Gastrocnemius medialis (tissue), 4 donors: Measurements from ENCODE around the gene ITIH5. TPM values are rescaled to one million over a fixed set of nuclear protein-coding genes. Genes with fewer than 3 reads are reported as not detected.
A peak's percentile ranks its signal among the peaks of the same experiment; 100 is the strongest.
"Not testable (repeated sequence)": the region's sequence is repeated elsewhere in the genome, so short reads cannot be mapped to it uniquely, and the experiment has no call there.

Experiments
- ATAC-seq, 2 donors: fragments of 150-250 bp; one replicate each; pipeline ENCODE4 v1.9.1; 2016
- DNase-seq, 2 donors: peaks; one replicate each; pipeline ENCODE4 v3.0.0-alpha.2; 2019
- H3K27ac ChIP-seq, 4 donors: fragments of 200-600 bp; sonication (generic); 1 replicate in 1 of 4; 2 replicates in 3 of 4; pipeline ENCODE4 v1.5.1; 2016 to 2018; ENCODE audit warnings: mild to moderate bottlenecking in 2 of 4, moderate library complexity in 1 of 4
- H3K27me3 ChIP-seq, 3 donors: fragments of 200-600 bp; sonication (generic) in 2 of 3; 1 replicate in 1 of 3; 2 replicates in 2 of 3; pipeline versions ENCODE4 v1.5.1 to v1.6.0; 2016 to 2019; ENCODE audit warnings: mild to moderate bottlenecking in 1 of 3, moderate library complexity in 1 of 3
- H3K36me3 ChIP-seq, 2 donors: fragments of 200-600 bp; sonication (generic) in 1 of 2; one replicate each; pipeline ENCODE4 v1.5.1; 2017 to 2018
- H3K4me1 ChIP-seq, 2 donors: fragments of 200-600 bp; sonication (generic) in 1 of 2; one replicate each; pipeline ENCODE4 v1.5.1; 2016 to 2017; ENCODE audit warnings: mild to moderate bottlenecking in 2 of 2
- H3K4me3 ChIP-seq, 4 donors: fragments of 200-600 bp; sonication (generic) in 3 of 4; 1 replicate in 1 of 4; 2 replicates in 3 of 4; pipeline ENCODE4 v1.5.1; 2016 to 2019; ENCODE audit warnings: mild to moderate bottlenecking in 2 of 4
- H3K9me3 ChIP-seq, 3 donors: fragments of 200-600 bp; sonication (generic) in 2 of 3; 1 replicate in 1 of 3; 2 replicates in 2 of 3; pipeline ENCODE4 v1.5.1; 2016 to 2019
- POLR2A ChIP-seq, 2 donors: fragments of 450-650 bp; IDR thresholded peaks; one replicate each; pipeline ENCODE4 v1.6.1; 2017; ENCODE audit warnings: antibody characterized with exemption in 2 of 2, mild to moderate bottlenecking in 2 of 2, moderate library complexity in 2 of 2
- in situ Hi-C, 4 donors: fragments of 200-750 bp; cut with MboI; loops; one replicate each; pipeline versions ENCODE4 v1.15.0 to v1.8.0; 2017; ENCODE audit warnings: low sequenced_read_pairs in 4 of 4
- intact Hi-C: fragments of 100-400 bp; cut with DNase I; formaldehyde crosslinking; loops from one replicate; pipeline ENCODE4 v1.15.1; 2023; ENCODE audit warnings: low total_unique reads
- total RNA-seq, 4 donors: library from RNA; depleted of rRNA; stranded (reverse); fragments of >200 nt; gene quantifications; one replicate each; pipeline versions ENCODE4 v1.1.0 to v1.2.3, GENCODE V29; 2016
- TF ChIP-seq, protein P1 (sequence below), 5 experiments: fragments of 450-650 bp in 3 of 5; fragments of 200-600 bp in 2 of 5; sonication (generic) in 2 of 5; IDR thresholded peaks in 4 of 5; conservative IDR thresholded peaks in 1 of 5; 1 replicate in 4 of 5; 2 replicates in 1 of 5; pipeline ENCODE4 v1.5.1; 2016 to 2019; ENCODE audit warnings: antibody characterized with exemption in 5 of 5, mild to moderate bottlenecking in 3 of 5, moderate library complexity in 3 of 5

ITIH5 gene
- 10 to 100 TPM in 1 of 4 donors, 1 to 10 TPM in 3; 3.9 to 14.0 (median 6.9) TPM for total RNA-seq

DNA sequence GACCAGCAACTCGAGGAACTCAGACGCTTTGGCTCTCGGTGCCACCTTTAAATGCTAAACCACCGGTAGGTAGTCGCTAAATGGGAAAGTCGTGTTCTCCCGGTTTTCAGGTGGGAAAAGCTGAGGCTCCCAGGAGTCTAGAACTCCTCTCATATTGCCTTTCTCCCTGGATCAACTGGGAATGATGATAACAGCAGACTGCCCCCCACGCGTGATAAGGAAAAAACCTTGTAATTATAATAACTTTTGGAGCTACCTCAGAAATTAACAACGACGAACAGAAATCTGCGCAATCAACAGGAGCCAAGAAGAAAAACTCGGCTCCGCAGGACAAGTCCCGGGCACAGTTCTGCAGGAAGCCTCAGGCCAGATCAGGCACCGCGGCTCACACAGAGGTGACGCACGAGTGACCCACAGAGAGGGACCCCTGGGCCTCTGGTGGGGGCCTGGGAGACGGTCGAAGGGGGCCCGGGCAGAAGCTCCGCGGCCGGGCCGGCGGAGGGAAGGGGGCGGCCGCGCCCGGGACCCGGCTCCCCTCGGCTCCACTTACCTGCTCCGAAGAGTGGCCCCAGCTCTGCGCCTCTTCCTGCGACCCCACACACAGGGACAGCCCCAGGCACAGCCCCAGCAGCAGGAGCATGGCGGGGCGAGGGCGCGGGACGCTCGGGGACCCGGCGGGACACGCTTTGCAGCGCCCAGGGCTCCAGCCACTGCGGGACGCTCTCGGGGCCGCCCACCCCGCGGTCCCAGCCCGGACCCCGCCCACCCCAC is at the start of gene ITIH5:
Gene ITIH5, minus strand, starts transcription at position 714 of the 771 bp plus-strand sequence. Its CDS starts 74 bp downstream, at position 640.
- Histone ChIP-seq H3K36me3 (no peaks in the 10 kb centered on the region), H3K9me3 (no peaks in the 10 kb centered on the region), H3K4me3 (peak within 1 kb of the TSS; percentile 53 to 76 (median 58)), H3K27me3 (peaks cover 33 to 52% (median 47%) of the 10 kb centered on the region in 3 donors), H3K27ac (peak within 1 kb of the TSS in 3 of 4 donors; percentile 28 to 34 (median 33)), H3K4me1 (peaks cover 8 to 16% of the 10 kb centered on the region in 2 donors)
- no peak for DNase-seq
- in situ Hi-C loops (no loop called here), intact Hi-C loops (no loop called here)
- ATAC-seq, result no peak
- no peak for TF ChIP-seq POLR2A (IDR thresholded peaks at IDR 0.05)
- TF ChIP-seq, protein P1, sequence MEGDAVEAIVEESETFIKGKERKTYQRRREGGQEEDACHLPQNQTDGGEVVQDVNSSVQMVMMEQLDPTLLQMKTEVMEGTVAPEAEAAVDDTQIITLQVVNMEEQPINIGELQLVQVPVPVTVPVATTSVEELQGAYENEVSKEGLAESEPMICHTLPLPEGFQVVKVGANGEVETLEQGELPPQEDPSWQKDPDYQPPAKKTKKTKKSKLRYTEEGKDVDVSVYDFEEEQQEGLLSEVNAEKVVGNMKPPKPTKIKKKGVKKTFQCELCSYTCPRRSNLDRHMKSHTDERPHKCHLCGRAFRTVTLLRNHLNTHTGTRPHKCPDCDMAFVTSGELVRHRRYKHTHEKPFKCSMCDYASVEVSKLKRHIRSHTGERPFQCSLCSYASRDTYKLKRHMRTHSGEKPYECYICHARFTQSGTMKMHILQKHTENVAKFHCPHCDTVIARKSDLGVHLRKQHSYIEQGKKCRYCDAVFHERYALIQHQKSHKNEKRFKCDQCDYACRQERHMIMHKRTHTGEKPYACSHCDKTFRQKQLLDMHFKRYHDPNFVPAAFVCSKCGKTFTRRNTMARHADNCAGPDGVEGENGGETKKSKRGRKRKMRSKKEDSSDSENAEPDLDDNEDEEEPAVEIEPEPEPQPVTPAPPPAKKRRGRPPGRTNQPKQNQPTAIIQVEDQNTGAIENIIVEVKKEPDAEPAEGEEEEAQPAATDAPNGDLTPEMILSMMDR (IDR thresholded peaks at IDR 0.05 in 4 of 5, conservative IDR thresholded peaks at IDR 0.05 in 1 of 5), result no peak

GRCh38 chr10:7715515-7715914 is 48.7 kb upstream of the ITIH5 start:
- Histone ChIP-seq H3K27me3 (no peaks in the 10 kb centered on the region), H3K4me3 (no peak overlapping the region), H3K4me1 (no peaks in the 10 kb centered on the region), H3K9me3 (no peaks in the 10 kb centered on the region), H3K27ac (no peak overlapping the region), H3K36me3 (no peaks in the 10 kb centered on the region)
- intact Hi-C loops, result no loop called here
- in situ Hi-C loops, result no loop called here
- no peak for DNase-seq
- TF ChIP-seq POLR2A (IDR thresholded peaks at IDR 0.05), result no peak
- TF ChIP-seq, protein P1 (IDR thresholded peaks at IDR 0.05 in 4 of 5, conservative IDR thresholded peaks at IDR 0.05 in 1 of 5), result no peak
- ATAC-seq, result no peak

DNA sequence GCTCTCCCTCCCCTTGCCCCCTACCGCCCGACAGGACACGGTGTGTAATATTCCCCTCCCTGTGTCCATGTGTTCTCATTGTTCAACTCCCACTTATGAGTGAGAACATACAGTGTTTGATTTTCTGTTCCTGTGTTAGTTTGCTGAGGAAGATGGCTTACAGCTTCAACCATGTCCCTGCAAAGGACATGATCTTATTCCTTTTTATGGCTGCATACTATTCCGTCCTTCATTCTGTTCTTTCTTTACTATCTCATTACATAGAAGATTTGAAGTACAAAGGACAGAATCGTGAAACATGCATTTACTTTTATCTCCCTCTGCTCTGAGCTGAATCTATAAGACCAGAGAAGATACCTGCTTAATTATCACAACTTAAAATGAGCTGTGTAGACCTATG is 44.3 kb upstream of the ITIH5 start:
- not testable (repeated sequence) for H3K4me1 ChIP-seq, H3K9me3 ChIP-seq

GRCh38 chr10:7710446-7710845 is 43.7 kb upstream of the ITIH5 start:
- intact Hi-C loops (no loop called here), in situ Hi-C loops (no loop called here)
- TF ChIP-seq, protein P1 (IDR thresholded peaks at IDR 0.05 in 4 of 5, conservative IDR thresholded peaks at IDR 0.05 in 1 of 5), result no peak
- TF ChIP-seq POLR2A (IDR thresholded peaks at IDR 0.05), result no peak
- H3K4me1 ChIP-seq, result no peaks in the 10 kb centered on the region
- H3K27ac ChIP-seq, result no peak overlapping the region
- H3K9me3 ChIP-seq, result no peaks in the 10 kb centered on the region
- no peaks in the 10 kb centered on the region for H3K36me3 ChIP-seq
- no peak overlapping the region for H3K4me3 ChIP-seq
- no peak for DNase-seq
- H3K27me3 ChIP-seq, result peaks cover 0 to 2% (median 0%) of the 10 kb centered on the region in 3 donors
- no peak for ATAC-seq

More for the DNA sequence above, 44.3 kb upstream of the ITIH5 start:
- ATAC-seq, DNase-seq, H3K36me3 ChIP-seq, H3K27me3 ChIP-seq, H3K4me3 ChIP-seq, intact Hi-C loops, in situ Hi-C loops, H3K27ac ChIP-seq: not testable (repeated sequence)

DNA sequence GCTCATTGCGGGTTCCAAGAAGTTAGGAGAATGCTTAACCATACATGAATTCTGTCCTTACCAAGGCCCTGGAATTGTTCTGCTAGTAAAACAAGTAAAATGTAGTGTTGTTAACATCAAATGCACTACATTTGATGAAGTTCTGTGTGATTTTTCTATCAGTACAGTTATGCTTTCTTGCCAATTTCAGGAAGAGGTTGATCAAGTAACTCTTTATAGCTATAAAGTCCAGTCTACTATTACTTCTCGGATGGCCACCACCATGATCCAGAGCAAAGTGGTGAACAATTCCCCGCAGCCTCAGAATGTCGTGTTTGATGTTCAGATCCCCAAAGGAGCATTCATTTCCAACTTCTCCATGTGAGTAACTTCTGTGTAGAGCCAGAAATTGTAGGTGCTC is 42.1 kb upstream of the ITIH5 start:
- Histone ChIP-seq H3K36me3 (no peaks in the 10 kb centered on the region), H3K4me1 (no peaks in the 10 kb centered on the region), H3K9me3 (no peaks in the 10 kb centered on the region), H3K4me3 (no peak overlapping the region), H3K27ac (no peak overlapping the region), H3K27me3 (peaks cover 0 to 3% (median 2%) of the 10 kb centered on the region in 3 donors)
- in situ Hi-C loops (no loop called here), intact Hi-C loops (no loop called here)
- ATAC-seq, result no peak
- TF ChIP-seq, protein P1 (IDR thresholded peaks at IDR 0.05 in 4 of 5, conservative IDR thresholded peaks at IDR 0.05 in 1 of 5), result no peak
- no peak for TF ChIP-seq POLR2A (IDR thresholded peaks at IDR 0.05)
- no peak for DNase-seq
